Fibroblast of lung (primary cell): Measurements from ENCODE around the gene GNB2.

Source experiments
- CTCF ChIP-seq, 2 donors: IDR thresholded peaks in 1 of 2; conservative IDR thresholded peaks in 1 of 2; 1 replicate in 1 of 2; 2 replicates in 1 of 2; pipeline ENCODE4 v1.5.1; 2011 to 2012; ENCODE audit warnings: low read length in 2 of 2, control low read depth in 1 of 2, inconsistent platforms in 1 of 2, low read depth in 1 of 2, mild to moderate bottlenecking in 1 of 2
- EZH2 ChIP-seq: IDR thresholded peaks from 2 replicates; pipeline ENCODE4 v1.5.1; 2012; ENCODE audit warnings: low read length, control low read depth, mild to moderate bottlenecking; ENCODE audit errors: missing control alignments

DNA sequence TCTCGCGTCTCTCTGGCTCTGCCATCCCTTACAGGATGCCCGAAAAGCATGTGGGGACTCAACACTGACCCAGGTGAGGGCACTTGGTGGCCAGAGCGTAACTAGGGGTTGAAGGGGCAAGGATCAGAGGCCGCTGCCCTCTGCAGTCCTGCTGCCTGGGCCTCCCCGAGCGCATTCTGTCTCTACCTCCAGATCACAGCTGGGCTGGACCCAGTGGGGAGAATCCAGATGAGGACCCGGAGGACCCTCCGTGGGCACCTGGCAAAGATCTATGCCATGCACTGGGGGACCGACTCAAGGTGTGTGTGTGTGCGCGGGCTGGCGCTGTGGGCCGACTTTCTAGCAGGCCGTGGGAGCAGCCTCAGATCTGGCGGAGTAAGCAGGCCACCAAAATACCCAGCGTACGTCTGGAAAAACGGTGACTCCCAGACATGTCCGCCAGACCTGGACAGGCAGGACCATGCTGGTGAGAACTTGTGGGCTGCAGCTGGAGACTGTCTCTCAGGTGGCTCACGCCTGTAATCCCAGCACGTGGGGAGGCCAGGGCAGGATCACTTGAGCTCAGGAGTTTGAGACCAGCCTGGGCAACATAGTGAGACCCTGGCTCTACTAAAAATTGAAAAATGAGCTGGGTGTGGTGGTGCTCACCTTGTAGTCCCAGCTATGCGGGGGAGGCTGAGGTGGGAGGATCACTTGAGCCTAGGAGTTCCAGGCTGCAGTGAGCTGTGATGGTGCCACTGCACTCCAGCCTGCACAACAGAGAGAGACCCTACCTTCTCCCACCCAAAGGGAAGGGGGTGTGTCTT lies 3.2 kb downstream of the GNB2 start:
- TF ChIP-seq CTCF (conservative IDR thresholded peaks at IDR 0.05 in 1 of 2, IDR thresholded peaks at IDR 0.05 in 1 of 2; ENCODE audit: low read depth in 1 of 2, low read length in 2 of 2) (no peak), EZH2 (no peak)
